Stimulated activated naive CD8-positive, alpha-beta T cell treated with anti-CD3 and anti-CD28 coated beads, Interleukin-15, Interleukin-2, amounts not matched to agents 100 ng/mL and 50 ng/mL, for 24 hours (primary cell): ENCODE measurements around the gene ATCAY.
"Not testable (repeated sequence)": the region's sequence is repeated elsewhere in the genome, so short reads cannot be mapped to it uniquely, and the experiment has no call there.

Experiments used
- H3K27ac Mint-ChIP-seq: one replicate; pipeline ENCODE4 v1.8.0; 2021; ENCODE audit warnings: mild to moderate bottlenecking, mixed read lengths
- H3K27me3 Mint-ChIP-seq: one replicate; pipeline ENCODE4 v1.8.0; 2021; ENCODE audit warnings: mixed read lengths
- H3K36me3 Mint-ChIP-seq: one replicate; pipeline ENCODE4 v1.8.0; 2021; ENCODE audit warnings: low read depth, mixed read lengths
- H3K4me1 Mint-ChIP-seq: one replicate; pipeline ENCODE4 v1.8.0; 2021; ENCODE audit warnings: low read depth, mixed read lengths
- H3K4me3 Mint-ChIP-seq: one replicate; pipeline ENCODE4 v1.8.0; 2021; ENCODE audit warnings: mild to moderate bottlenecking, mixed read lengths
- H3K9me3 Mint-ChIP-seq: one replicate; pipeline ENCODE4 v1.8.0; 2021; ENCODE audit warnings: mixed read lengths

ATCAY gene

DNA sequence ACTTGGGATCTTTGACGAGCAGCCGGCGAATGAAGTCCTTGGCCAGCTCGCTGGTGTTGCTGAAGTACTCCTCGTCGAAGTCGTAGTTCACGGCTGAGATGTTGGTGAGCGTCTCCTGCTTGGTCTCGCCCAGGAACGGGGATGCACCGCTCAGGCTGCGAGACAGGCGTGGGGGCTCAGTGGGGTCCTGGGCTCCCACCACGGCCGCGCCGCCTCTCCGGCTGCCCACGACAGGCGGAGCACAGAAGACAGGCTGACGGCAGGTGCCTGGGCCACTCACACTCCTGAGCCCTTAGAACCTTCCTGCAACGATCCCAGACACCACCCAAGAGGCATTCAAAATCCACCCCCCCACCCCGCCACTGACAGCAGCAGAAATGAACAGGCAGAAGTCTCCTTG lies 80.5 kb downstream of the ATCAY start:
- H3K27ac Mint-ChIP-seq: no peak overlapping the region
- no peak overlapping the region for H3K4me3 Mint-ChIP-seq
- H3K36me3 Mint-ChIP-seq: peaks cover 10% of the 10 kb centered on the region

DNA sequence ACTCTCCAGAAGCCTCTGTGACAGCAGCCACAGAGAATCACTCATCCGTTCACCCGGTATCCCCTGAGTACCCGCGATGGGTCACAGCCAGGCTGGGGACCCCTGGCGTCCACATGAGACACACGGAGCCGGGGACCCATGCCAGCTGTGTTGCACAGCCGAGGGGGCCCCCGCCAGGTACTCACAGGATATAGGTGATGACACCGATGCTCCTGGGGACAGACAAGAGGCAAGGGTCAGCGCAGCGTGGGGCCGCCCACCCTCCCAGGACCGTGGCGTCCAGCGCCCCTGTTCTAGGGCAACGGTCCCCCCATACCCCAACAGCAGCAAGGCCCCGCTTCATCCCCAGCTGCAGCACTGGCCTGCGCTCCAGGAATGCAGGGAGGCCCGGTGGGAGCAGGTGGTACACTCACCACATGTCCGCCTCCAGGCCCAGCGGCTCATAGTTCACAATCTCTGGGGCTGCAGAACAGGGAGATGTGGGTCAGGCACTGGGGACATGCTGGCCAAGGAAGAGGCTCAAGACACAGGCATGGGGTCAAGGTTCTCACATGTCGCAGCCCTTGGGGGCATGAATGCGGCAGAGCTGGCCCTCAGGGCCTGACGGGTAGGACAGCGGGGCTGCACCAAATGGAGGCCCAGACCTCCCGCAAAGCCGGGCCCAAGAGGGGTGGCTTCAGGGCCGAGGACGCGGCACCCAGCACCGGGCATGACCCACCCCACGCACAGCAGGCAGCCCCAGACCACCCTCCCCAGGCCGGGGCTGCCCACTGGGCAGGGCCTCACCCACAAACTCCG lies 83.2 kb downstream of the ATCAY start:
- H3K4me1 Mint-ChIP-seq: peaks cover 8% of the 10 kb centered on the region
- no peaks in the 10 kb centered on the region for H3K27me3 Mint-ChIP-seq
- no peak overlapping the region for H3K4me3 Mint-ChIP-seq
- no peaks in the 10 kb centered on the region for H3K9me3 Mint-ChIP-seq
- no peak overlapping the region for H3K27ac Mint-ChIP-seq
- H3K36me3 Mint-ChIP-seq: peaks cover 19% of the 10 kb centered on the region

More for the DNA sequence above, 80.5 kb downstream of the ATCAY start:
- Mint-ChIP-seq H3K27me3 (no peaks in the 10 kb centered on the region), H3K9me3 (no peaks in the 10 kb centered on the region), H3K4me1 (no peaks in the 10 kb centered on the region)

DNA sequence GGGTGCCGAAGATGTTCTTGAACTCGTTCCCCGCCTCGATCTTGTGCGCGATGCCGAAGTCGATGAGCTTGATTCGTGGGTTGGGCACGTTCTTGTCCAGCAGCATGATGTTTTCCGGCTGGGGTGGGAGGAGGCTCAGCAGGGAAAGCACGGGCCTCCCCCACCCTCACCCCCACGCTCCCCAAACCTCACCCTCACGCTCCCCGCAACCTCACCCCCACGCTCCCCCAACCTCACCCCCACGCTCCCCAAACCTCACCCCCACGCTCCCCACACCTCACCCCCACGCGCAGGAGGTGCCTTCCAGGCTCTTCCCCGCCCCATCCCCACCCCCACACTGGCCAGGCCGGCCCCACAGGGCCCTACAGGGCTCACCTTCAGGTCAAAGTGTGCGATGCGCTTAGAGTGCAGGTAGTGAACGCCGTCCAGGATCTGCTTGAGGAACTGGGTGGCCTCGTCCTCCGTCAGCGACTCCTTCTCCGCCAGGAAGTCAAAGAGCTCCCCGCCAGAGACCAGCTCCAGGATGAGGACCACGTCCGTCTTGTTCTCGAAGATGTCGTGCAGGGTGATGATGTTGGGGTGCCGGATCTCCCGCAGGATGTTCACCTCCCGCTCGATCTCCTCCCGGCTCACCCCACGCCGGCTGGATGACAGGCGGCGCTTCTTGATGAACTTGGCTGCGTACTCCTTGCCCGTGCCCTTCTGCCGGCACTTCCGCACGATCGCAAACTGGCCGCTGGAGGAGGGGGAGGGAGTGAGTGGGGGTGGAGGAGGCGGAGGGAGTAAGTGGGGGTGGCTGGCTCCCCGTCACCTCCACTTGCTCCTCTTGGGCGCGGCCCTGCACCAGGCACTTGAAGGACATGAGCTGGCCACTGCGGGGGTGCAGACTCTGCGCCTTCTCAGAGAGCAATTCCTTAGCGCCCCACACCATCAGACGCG lies 84.0 kb downstream of the ATCAY start:
- no peak overlapping the region for H3K4me3 Mint-ChIP-seq
- H3K9me3 Mint-ChIP-seq: no peaks in the 10 kb centered on the region
- no peaks in the 10 kb centered on the region for H3K27me3 Mint-ChIP-seq
- H3K27ac Mint-ChIP-seq: no peak overlapping the region
- H3K4me1 Mint-ChIP-seq: peaks cover 11% of the 10 kb centered on the region
- peaks cover 23% of the 10 kb centered on the region for H3K36me3 Mint-ChIP-seq

DNA sequence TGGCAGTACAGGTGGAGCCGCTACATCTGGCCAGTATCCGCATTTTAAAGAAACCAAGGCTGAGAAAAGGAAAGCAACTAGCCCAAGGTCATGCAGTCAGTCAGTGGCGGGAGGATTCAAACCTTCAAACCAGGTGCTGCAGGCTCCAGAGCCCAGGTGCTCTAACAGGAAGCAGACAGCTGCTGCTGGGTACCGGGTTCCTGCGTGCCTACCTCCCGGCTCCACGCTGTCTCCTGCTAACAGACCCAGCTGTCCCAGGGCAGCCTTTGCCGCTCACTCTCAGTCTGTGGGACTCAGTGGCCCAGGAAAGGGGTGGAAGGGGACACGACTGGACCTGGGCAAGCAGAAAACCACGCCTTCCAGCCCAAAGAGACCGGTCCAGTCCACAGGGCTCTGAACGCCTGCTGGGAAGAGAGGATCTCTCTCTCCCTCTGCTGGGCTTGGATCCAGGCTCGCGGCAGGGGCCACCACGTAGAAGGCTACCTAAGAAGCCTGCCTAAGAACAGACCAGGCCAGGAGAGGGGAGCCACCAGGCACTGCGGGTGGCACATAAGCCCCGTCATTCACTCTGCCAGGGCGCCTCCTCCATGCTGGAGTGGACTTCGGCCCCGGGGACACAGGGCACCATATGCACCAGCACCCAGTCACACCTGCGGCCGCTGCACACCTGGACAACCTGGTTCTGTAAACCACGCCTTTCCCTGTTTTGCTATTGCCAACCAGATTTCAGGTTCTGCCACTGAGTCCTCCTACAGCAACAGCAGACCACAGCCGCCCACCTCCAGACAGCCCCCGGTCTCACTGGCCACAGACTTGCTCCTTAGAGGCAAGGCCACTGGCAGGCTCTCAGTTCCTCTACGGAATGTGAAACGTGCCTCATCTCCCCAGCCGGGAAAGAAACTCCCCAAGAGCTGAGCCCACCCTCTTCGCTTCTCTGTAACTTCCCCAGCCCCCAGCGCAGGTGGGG lies 85.8 kb downstream of the ATCAY start:
- no peak overlapping the region for H3K27ac Mint-ChIP-seq
- H3K27me3 Mint-ChIP-seq: no peaks in the 10 kb centered on the region
- H3K4me1 Mint-ChIP-seq: peaks cover 25% of the 10 kb centered on the region
- H3K4me3 Mint-ChIP-seq: no peak overlapping the region
- peaks cover 27% of the 10 kb centered on the region for H3K36me3 Mint-ChIP-seq
- no peaks in the 10 kb centered on the region for H3K9me3 Mint-ChIP-seq

DNA sequence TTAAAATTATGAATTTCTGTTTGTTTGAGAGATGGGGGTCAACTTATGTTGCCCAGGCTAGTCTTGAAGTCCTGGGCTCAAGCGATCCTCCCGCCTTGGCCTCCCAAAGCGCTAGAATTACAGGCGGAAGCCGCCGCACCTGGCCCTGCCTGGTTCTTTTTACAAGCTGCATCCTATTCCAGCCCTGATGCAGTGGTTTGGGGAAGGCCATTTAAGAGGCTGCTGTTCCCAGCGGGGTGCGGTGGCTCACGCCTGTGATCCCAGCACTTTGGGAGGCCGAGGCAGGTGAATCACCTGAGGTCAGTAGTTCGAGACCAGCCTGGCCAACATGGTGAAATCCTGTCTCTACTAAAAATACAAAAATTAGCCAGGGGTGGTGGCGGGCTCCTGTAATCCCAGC lies 87.5 kb downstream of the ATCAY start:
- peaks cover 24% of the 10 kb centered on the region for H3K36me3 Mint-ChIP-seq
- not testable (repeated sequence) for H3K9me3 Mint-ChIP-seq, H3K27ac Mint-ChIP-seq, H3K27me3 Mint-ChIP-seq, H3K4me3 Mint-ChIP-seq
- H3K4me1 Mint-ChIP-seq: peaks cover 26% of the 10 kb centered on the region

DNA sequence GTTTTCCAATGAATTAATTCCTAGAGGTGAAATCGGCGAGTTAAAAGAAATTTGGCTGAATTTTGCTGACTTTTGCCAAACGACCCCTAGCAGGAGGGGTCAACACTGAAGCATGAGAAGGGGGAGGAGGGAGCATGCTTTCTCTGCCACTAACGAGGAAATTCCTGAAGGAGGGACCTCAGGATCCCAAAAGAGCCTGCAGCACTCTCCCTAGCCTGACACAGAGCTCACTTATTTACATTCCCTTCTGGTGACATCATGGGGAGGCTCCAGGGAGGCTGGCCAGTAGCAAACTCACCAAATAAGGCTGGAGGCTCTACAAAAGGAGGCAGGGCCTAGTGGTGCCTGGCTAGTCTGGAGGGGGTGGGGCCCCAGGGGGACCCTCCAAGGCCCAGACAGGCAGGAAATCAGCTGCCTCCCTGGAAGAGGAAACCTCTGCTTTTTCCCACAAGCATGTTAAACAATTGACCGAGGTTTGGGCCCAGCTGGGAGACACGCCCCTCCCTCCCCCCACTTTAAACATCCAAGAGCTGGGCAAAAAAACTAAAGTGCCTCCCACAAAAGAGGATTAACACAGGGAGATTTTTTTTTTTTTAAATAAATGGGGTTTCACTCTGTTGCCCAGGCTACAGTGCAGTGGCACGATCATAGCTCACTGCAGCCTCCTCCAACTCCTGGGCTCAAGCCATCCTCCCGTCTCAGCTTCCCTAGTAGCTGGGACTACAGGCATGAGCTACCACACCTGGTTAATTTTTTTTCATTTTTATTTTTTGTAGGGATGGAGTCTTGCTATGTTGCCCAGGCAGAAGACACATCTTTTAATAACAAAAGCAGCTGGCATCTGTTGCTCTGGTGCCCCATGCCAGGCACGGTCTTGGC lies 88.3 kb downstream of the ATCAY start:
- Mint-ChIP-seq H3K4me3 (no peak overlapping the region), H3K9me3 (no peaks in the 10 kb centered on the region), H3K27ac (no peak overlapping the region), H3K4me1 (peaks cover 26% of the 10 kb centered on the region), H3K36me3 (peaks cover 18% of the 10 kb centered on the region), H3K27me3 (no peaks in the 10 kb centered on the region)

DNA sequence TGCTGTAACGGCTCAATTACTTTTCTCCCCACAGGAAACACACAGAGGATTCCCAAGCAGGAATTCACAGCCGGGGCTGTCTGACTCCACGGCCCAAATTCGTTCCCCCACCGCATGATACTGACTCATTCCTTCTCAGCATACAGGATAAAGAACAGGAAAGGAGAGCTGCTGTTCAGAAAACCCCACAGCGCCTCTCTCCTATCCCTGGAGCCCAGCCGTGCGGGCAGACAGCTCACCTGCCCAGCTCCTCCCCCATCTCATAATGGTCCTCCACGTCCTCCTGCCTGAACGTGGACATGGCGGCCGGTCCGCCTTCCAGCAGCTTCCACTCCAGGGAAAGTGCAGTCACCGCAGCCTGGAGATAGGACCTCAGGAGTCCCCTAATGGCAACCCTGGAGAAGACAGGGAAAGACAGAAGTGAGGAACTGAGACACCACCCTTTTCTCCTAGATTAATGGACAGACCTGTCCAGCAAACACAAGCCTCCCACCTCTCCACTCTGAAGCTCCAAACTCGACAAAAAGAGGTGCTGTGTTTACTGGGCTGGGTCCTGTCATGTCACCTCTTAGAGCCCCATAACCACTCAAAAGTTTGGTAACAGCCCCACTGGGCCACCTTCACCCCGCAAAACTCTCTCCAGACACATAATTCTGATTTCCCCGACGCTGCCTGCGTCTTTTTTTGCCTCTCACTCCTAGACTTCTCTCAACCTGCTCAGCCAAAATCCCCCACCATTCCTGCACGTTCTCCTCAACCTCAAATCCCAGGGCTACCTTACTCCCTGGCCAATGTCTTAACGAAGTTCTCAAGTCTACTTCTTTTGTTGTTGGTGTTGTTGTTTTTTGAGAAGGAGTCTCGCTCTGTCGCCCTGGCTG lies 89.2 kb downstream of the ATCAY start:
- Mint-ChIP-seq H3K27me3 (no peaks in the 10 kb centered on the region), H3K9me3 (no peaks in the 10 kb centered on the region), H3K4me3 (peak overlapping the region; percentile 91), H3K36me3 (peaks cover 18% of the 10 kb centered on the region), H3K4me1 (peaks cover 26% of the 10 kb centered on the region), H3K27ac (peak overlapping the region; percentile 85)

DNA sequence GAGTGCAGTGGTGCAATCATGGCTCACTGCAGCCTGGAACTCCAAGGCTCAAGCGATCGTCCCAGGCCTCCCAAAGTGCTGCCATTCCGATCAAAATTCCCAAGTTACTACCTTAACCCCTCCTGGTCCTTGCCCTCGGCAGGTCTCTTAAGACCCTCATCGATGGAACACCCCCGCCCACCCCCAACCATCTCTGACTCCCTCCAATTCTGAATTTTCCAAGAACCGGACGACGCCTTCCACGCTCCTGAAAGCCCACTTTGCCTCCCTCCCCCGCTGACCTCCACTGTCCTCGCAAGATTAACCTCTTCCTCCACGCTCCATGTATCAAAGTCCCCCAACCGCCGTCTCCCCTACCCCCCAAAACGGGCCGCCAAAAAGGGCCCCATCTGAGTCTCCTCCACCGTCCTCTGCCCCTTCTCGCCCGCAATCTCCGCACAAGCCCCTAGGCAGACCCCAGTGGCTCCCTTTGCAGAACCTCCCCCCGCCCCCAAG lies 89.9 kb downstream of the ATCAY start:
- Mint-ChIP-seq H3K9me3 (no peaks in the 10 kb centered on the region), H3K4me1 (peaks cover 26% of the 10 kb centered on the region), H3K4me3 (peak overlapping the region; percentile 91), H3K27ac (peak overlapping the region; percentile 85), H3K36me3 (peaks cover 21% of the 10 kb centered on the region), H3K27me3 (no peaks in the 10 kb centered on the region)

DNA sequence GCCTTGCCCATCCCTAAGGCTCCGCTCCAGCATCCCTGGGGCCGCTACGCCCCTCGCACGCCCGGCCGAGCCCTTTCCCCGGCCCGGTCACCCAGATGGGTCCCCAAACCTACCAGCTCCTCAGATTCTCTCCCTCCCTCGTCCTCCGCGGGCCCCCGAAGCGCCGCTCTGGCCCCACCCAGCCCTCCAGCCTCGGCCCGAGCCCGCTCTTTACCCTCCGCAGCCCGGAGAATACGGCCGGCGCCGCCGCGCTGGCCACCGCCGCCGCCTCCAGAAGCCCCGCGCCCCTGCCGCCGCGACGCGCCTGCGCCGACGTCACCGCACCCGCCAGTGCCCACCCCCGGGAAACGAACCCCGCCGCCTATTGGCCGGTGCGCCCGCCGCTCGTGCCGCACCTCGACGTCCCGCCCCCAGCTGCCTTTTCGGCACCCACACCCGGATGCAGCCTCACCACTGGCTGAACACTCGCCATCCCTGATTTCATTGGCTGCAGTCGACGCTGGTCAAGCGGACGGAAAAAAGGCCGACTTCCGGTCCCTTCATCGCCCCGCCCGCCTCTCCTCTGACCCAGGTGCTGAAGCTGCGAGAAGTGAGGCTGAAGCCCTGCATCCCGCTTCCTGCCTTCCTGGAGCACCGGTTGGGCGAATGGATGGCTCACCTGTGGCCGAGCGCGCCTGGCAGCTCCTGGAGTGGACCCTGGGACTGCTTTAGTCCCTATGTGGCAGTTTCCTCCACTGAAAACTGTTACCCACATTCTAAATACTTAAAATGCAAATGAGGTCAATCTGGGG lies 90.5 kb downstream of the ATCAY start, which contains the start of gene DAPK3:
TSS of gene DAPK3 (minus strand) at position 292 of the 791 bp plus-strand sequence. CDS start 1,364 bp downstream, outside the sequence.
- Mint-ChIP-seq H3K9me3 (no peaks in the 10 kb centered on the region), H3K36me3 (peaks cover 28% of the 10 kb centered on the region), H3K4me1 (peaks cover 26% of the 10 kb centered on the region), H3K27me3 (no peaks in the 10 kb centered on the region), H3K4me3 (peak within 1 kb of the TSS; percentile 91), H3K27ac (peak within 1 kb of the TSS; percentile 85)

DNA sequence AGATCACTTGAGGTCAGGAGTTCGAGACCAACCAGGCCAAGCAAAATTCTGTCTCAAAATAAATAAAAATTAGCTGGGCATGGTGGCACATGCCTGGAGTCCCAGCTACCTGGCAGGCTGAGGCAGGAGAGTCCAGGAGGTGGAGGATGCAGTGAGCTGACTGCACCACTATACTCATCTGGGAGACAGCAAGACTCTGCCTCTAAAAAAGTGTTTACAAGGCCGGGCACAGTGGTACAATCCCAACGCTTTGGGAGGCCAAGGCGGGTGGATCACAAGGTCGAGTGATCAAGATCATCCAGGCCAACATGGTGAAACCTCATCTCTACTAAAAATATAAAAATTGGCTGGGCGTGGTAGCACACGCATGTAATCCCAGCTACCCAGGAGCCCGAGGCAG lies 94.7 kb downstream of the ATCAY start:
- Mint-ChIP-seq H3K4me3 (no peak overlapping the region), H3K4me1 (peaks cover 33% of the 10 kb centered on the region), H3K9me3 (no peaks in the 10 kb centered on the region), H3K36me3 (peaks cover 46% of the 10 kb centered on the region), H3K27ac (no peak overlapping the region), H3K27me3 (no peaks in the 10 kb centered on the region)

DNA sequence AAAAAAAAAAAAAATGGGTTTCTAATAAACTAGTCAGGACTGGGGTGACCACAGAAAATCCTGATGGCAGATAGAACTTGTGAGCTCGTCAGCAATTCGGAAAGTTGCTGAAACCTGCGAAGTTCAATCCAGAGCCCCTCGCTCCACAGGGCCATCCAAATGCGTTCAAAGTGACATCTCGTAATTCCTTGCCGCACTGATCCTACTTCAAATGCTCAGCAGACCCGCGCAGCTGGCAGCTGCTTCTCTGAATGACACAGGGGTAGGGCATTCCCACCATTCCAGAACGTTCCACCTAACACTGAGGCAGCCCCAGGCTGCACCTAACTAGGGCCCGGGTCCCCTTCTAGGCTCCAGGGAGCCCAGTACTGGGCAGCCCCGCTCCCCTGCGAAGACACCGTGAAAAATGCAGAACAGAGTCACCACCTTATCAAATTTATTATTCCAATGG lies 95.2 kb downstream of the ATCAY start:
- H3K36me3 Mint-ChIP-seq: peaks cover 51% of the 10 kb centered on the region
- no peaks in the 10 kb centered on the region for H3K27me3 Mint-ChIP-seq
- peak overlapping the region; percentile 30 for H3K4me3 Mint-ChIP-seq
- H3K27ac Mint-ChIP-seq: peak overlapping the region; percentile 49
- no peaks in the 10 kb centered on the region for H3K9me3 Mint-ChIP-seq
- H3K4me1 Mint-ChIP-seq: peaks cover 28% of the 10 kb centered on the region
